GM19043 (cell line): ENCODE measurements around the gene GABRR2.
"Not testable (repeated sequence)": the region's sequence is repeated elsewhere in the genome, so short reads cannot be mapped to it uniquely, and the experiment has no call there.

Experiments
- ATAC-seq: cut with Tn5 transposase; IDR thresholded peaks from one replicate; pipeline ENCODE4 v1.9.1; 2021; ENCODE audit warnings: low read depth; ENCODE audit not compliant: unreplicated experiment

GABRR2 gene

GRCh38 chr6:89264296-89264695 lies 50.8 kb downstream of the GABRR2 start:
- ATAC-seq = no peak

DNA sequence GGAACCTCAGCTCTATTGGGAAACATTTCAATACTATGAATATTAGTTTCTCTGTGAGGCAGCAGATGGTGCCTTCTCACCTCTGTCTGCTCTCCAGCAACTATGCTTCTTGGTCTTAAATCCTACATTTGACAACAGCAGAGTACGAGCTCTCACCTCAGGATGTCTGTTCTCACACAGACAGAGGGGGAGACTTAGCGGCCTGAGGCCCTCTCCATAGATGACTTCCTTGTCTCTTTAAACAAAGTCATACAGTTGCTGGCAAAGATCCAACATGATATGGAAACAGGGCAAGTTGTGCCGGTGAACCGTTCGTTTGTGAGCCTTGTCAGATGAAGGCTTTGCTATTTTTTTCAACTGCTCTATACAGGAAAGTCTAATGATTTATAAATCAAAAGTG lies 54.3 kb downstream of the GABRR2 start:
- no peak for ATAC-seq

DNA sequence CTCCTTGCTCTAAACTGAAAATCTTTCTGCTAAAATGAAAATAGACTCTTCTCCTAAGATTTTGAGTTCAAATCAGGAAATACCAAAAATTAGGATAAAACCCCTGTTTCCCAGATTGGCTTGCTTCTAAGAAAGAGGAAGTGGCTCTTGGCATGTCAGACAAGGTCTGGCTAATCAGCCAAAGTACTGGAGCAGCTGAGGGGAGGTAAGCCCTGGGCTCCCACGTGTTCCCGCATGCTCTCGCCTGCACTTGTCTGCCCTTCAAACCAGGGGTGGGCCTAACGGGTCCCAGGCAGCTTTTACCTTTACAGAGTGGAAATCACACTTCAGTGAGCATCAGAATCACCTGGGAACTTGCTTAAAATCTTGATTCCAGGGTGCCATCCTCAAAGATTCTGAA lies 54.8 kb downstream of the GABRR2 start:
- ATAC-seq = no peak

GRCh38 chr6:89258912-89259311 lies 56.2 kb downstream of the GABRR2 start:
- peak; percentile 63 for ATAC-seq

DNA sequence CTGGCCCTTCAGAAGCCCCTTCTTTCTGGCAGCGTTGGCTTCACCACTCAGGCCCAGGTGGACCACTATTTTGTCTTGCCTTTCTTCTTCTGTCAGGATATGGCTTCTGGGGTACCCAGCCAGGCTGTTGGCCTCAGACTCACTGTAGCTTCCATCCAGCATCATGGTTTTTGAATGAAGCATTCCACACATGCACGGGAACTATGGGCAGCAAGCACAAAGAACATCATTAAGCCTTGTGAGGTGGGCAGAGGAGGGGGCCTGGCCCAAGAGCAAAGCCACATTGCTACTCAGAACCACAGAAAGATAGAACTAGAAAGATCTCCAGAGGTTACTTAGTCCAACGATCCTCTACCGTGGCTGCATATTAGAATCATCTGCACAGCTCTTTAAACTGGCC lies 57.3 kb downstream of the GABRR2 start:
- no peak for ATAC-seq

GRCh38 chr6:89257346-89257745 lies 57.8 kb downstream of the GABRR2 start:
- no peak for ATAC-seq

DNA sequence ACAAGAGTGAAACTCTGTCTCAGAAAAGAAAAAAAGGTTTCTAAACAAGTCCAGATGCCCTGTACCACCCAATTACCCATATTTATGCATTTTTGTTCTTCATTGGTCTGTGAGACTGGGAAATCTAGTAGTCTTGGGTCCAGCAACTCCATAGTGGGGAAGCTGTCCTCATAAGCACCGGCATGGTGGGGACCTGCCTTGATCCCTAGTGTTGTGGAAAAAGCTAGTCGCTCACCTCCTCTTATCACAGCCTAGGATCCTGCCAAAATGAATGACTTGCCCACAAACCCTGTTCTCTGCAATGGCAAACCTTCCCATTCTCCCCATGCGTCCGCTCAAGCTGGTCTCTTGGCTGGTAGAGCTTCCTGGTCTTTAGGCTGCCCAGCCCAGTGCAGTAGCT lies 59.7 kb downstream of the GABRR2 start:
- no peak for ATAC-seq

DNA sequence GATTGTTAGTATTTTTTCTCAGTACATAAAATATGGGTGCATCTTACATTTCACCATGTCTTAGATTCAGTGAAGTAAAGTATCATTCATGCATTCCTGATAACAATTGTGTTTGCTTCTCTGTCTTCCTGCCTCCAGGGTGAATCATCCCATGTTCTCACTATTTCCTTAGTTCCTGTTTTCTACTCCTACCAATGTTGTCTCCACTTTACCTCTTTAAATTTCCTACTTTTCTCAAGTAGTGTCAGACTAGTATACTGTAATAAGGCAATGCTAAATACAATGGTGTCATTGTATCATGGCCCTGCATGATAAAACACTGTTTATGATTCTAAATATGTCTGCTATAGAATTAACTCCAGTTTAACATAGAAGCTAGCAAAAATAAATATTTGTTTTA lies 60.5 kb downstream of the GABRR2 start:
- ATAC-seq = no peak

GRCh38 chr6:89252907-89253306 lies 62.2 kb downstream of the GABRR2 start:
- ATAC-seq = no peak

GRCh38 chr6:89251976-89252375 lies 63.1 kb downstream of the GABRR2 start:
- ATAC-seq = no peak

- no peak for ATAC-seq
These were observed 63.9 kb downstream of the GABRR2 start for GRCh38 chr6:89251170-89251569.

DNA sequence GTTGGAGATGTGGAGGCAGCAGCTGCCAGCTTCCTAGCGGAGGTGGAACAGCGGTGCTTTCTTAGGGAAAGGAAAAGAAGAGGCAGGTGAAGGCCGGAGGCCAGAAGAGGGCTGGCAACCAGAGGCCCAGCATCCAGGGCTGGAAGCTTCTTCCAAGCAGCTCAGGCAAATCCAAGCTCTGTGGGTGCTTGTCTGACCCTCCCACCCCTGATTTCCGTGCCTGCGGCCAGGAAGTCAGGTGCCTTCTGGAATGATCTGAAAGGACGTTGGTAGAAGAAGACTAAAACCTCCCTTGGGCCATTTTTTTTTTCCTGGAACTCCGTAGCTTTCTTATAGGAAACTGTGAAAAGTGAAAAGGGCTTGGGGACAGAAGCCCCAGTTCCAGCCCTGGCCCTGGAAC lies 64.9 kb downstream of the GABRR2 start:
- no peak for ATAC-seq

GRCh38 chr6:89244241-89244985 lies 70.7 kb downstream of the GABRR2 start:
- no peak for ATAC-seq

DNA sequence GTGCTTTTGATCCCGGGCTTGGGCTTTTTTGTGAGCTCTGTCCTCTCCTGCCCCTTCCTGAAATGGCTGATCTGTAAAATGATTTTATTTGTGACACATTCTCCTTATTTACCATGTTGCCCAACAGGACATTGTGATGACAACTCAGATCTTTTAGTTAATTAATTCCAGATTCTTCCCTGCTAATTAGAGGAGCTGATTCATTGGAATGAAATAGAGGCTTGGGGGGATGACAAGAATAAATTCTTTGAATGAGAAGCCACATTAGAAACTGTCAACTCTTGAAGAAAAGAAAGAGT lies 71.8 kb downstream of the GABRR2 start:
- no peak for ATAC-seq

- ATAC-seq = no peak
These were observed 72.3 kb downstream of the GABRR2 start for GRCh38 chr6:89242574-89243330.

- ATAC-seq = no peak
These were observed 75.8 kb downstream of the GABRR2 start for GRCh38 chr6:89239338-89239737.

DNA sequence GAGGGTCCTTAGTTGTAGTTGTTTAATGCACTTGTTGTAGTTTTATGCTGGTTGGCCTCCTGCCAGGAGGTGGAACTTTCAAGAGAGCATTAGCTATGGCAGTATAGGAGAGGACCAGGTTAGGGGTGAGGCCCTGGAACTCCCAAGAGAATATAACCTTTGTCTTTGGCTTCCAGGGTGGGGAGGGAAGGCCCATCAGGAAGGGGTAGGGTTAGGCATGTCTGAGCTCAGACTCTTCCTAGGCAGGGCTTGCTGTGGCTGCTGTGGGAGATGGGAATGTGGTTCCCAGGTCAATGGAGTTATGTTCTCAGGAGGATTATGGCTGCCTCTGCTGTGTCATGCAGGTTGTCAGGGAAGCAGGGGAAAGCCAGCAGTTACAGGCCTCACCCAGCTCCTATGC lies 77.9 kb downstream of the GABRR2 start:
- no peak for ATAC-seq

DNA sequence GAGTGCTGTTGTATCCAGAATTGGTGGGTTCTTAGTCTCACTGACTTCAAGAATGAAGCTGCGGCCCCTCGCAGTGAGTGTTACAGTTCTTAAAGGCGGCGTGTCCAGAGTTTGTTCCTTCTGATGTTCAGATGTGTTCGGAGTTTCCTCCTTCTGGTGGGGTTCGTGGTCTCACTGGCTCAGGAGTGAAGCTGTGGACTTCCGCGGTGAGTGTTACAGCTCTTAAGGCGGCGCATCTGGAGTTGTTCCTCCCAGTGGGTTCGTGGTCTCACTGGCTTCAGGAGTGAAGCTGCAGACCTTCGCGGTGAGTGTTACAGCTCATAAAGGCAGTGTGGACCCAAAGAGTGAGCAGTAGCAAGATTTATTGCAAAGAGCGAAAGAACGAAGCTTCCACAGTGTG lies 81.5 kb downstream of the GABRR2 start:
- not testable (repeated sequence) for ATAC-seq

DNA sequence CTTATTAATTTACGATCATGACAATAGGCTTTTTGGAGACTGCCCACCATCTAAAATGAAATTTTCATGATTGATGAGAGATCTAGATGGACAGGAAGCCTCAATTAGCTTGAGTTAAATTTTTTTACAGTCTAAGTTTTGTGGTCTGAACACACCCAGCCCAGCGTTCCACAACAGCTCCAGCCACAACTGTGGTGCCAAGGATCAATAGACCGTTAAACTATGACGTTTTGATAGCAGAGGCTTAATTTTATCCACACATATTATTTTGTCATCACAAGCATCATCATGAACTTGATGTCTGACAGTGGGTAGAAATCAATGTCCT lies 92.4 kb downstream of the GABRR2 start:
- ATAC-seq = no peak

DNA sequence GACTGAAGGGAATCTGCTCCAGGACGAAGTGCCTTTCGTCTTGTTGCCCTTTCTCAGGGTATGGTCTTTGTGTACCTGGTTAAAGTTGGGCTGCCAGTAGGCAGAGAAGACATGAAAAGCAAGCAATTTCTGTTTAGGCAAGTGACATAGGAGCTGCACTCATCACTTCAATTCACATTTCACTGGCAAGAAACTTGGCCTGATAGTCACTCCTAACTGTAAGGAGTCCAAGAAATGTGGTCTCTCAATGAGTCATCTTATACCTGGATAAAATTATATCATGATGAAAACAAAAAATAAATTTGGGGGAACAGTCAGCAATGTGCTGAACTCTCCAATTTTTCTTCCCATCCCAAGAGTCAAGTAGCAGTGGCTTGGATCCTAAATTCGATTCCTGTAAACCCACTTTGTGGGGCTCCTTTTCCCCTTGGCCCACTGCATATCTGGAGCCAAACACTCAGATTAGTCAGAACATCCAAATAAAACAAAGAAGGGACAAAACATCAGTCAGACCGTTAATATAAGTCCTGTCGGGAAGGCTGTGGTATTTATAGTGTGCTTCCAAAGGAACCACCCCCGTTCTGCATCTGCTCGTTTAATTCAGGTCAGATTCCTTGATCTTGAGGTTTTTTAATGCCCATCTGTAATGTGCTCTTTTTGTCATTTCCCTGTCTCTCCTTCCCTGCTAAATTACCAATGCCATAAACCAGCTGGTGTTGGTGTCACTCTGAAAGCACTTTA lies 93.0 kb downstream of the GABRR2 start:
- ATAC-seq = no peak

- no peak for ATAC-seq
These were observed 94.0 kb downstream of the GABRR2 start for GRCh38 chr6:89221129-89221528.
